ENCODE data around the gene DIPK1A.

DIPK1A gene

GRCh38 chr1:92961131-92961895 lies at the start of gene DIPK1A:
Gene DIPK1A, minus strand, starts transcription at chr1:92961462. Its CDS starts 33 bp downstream, at chr1:92961429.
- peak; percentile 86 for DNase-seq

GRCh38 chr1:93007941-93008577 lies 46.8 kb upstream of the DIPK1A start:
- no peak for DNase-seq

GRCh38 chr1:93005252-93005598 lies 44.0 kb upstream of the DIPK1A start:
- DNase-seq, result no peak

DNA sequence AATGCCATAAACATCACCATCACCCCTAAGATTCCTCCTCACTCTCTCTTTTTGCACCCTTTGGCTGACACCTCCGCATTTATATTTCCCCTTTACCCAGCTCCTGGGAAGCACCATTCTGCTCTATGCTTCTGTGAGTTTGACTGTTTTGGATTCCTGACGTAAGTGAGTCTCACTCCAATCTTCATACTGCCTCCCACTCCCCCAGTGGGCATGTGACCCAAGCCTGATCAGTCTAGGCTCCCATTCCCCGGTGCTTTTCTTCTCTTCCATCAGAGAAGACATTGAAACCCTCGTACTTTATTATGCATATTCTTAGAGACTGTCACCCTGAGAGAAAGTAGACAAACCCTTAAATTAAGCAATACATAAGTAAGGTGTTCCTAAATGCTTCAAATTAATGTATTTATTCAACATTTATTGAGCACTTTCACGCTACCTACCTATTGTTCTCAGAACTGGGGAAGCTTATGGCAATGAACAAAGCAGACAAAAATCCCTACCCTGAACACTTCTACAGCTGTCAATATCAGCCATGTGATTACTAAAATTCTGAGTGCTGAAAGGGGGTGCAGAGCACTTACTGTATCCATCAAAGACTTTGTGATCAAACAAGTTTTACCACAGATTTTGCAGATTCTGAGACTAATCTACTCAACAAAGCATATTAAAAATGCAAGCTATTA lies 43.4 kb upstream of the DIPK1A start:
- DNase-seq, result no peak

DNA sequence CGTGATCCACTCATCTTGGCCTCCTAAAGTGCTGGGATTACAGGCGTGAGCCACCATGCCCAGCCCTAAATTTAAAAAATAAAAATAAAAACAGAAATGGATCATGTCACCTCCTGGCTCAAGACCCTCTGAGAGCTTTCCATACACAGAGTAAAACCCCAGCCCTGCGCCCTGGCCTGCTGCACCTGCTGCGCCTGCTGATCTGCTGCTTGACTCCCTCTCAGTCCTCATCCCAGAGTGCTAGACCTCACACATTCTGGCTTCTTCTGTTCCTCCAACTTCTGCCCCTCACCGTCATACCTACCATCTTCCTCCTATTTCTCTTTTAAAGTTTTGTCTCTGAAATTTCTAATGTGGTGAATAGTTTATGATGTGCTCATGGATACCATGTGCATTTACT lies 42.7 kb upstream of the DIPK1A start:
- DNase-seq, result no peak

DNA sequence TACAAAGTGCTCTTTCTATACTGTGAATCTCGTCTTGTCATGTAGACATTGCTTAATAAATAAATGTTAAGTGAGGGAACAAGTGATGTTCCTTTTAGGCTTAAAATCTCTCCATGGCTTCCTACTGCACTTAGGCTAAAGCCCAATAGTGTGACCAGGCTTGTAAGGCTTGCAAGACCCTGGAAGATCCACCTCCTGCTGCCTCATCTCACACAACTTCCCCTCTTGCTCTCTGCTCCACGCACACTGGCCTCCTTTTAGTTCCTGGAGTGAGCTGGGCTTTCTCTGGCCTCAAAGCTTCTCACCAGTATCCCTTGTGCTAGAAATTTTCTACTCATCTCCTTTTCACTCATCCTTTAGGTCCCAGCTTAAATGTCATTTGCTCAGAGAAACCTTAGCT lies 41.5 kb upstream of the DIPK1A start:
- DNase-seq, result no peak

GRCh38 chr1:93001893-93002292 lies 40.6 kb upstream of the DIPK1A start:
- DNase-seq, result no peak

- no peak for DNase-seq
These were observed 39.5 kb upstream of the DIPK1A start for GRCh38 chr1:93000751-93001175.

DNA sequence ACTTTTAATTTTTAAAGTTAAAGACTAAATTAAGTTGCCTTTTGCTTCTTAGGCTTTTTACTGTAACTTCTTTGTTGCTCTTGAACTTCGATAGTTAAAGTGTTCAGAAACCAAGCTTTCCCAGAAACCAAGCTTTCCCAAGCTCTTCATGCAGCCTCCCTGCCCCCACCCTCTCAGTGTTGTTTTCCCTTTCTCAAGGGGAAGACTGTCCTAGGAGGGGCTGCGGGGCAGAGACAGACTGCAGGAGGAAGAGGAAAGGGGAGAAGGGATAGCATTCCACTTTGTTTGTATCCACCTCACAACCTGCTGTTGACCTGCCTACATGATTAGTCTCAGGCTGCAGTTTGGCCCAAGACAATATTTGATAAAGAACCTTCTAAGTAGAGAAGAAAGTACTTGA lies 39.0 kb upstream of the DIPK1A start:
- DNase-seq, result no peak

DNA sequence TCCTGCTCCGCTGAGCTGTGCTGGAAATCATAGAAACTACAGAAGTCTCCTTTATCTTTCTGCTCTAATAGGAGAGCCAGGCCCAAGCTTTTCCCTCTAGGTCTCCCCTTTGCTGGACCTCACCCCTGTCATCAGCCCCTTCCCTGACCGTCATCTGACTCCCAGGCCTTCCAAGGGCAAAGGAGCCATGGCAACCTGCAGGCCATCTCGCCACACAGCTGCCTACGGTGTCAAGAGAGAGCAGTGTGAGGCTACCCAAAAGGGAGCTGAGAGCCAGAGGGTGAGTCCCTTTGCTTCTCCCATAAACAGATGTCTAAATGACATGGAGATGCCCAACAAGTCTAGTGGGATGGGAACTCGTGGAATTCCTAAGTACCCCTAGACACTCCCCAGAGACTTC lies 37.6 kb upstream of the DIPK1A start:
- no peak for DNase-seq

- no peak for DNase-seq
These were observed 34.5 kb upstream of the DIPK1A start for GRCh38 chr1:92995441-92996430.

GRCh38 chr1:92994105-92994712 lies 32.9 kb upstream of the DIPK1A start:
- DNase-seq, result peak; percentile 23

DNA sequence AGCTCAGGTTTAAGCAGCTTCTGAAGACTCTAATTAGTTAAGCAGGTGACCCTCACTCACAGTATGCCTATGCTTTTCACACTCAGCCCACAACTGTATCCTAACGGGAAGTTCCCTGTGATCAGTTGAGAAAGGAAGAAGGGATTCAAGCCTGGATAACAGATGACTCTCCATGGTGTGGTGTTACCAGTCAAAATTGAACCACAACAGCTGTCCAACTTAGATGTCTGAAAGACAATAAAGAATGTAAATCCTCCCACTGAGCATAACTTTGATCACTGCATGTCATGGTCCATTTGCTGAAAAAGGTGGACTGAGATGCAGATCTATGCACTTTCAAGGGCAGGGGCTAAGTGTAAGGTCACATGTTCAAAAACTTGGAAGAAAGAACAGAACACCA lies 32.3 kb upstream of the DIPK1A start:
- DNase-seq, result no peak

DNA sequence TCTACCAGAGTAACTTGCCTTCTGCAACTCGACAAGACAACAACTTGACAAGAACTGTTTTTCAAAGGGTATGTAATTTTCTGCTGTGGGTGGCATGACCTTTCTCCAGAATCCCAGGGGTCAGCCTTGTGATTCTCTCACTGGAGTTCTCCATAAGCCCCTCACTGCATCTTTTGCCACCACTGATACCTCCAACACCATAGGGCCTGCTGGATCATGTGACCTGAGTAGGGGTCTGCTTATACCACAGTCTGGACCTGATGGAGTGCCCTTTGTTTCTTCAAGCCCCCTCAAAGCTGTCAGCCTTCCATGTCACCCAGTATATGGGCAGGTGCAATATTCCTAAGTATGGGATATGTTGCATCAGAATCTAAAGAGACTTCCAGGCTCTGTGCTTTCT lies 31.6 kb upstream of the DIPK1A start:
- no peak for DNase-seq

GRCh38 chr1:92992054-92992453 lies 30.8 kb upstream of the DIPK1A start:
- DNase-seq, result no peak

DNA sequence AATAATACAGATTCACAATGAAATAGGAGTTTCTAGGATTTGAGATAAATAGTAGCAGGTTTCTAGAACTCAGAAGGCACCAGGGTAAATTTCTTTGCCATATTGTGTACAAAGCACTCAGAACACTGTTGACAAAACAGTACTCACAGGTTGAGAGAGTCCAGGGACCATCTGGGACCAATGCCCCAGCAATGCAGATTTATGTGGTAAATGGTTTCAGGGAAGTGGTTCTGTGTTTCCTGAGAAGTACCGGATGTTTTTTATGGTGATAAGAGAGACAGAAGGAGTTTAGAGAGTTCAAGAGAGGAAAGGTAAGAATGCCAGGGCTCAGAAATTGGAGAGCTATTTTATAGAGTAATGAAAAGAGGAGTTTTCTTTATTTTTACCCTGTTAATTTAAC lies 29.6 kb upstream of the DIPK1A start:
- no peak for DNase-seq

- no peak for DNase-seq
These were observed 28.8 kb upstream of the DIPK1A start for GRCh38 chr1:92989936-92990583.

- DNase-seq, result no peak
These were observed 28.0 kb upstream of the DIPK1A start for GRCh38 chr1:92989253-92989652.

- DNase-seq, result no peak
These were observed 26.2 kb upstream of the DIPK1A start for GRCh38 chr1:92987462-92987861.

DNA sequence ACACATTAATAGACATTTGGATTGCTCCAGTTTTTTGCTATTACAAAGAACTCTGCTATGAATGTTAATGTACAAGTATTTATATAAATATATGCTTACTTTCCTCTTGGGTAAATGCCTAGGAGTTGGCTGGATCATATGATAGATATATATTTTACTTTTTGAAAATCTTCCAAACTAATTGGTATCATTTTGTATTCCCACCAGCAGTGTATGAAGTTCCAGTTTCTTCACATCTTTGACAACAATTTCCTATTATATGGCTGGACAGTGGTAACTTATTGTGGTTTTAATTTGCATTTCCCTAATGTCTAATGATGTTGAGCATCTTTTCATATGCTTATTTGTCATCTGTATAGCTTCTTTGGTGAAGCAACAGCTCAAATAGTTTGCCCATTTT lies 23.8 kb upstream of the DIPK1A start:
- no peak for DNase-seq

- DNase-seq, result no peak
These were observed 19.7 kb upstream of the DIPK1A start for GRCh38 chr1:92980732-92981647.

All from NK-92 treated with Interleukin-12 subunit alpha and Interleukin-12 subunit beta, amount 100 ng/mL, for 24 hours (cell line).